T-helper 1 cell treated with Interleukin-12 subunit alpha and Interleukin-12 subunit beta and Interleukin-4 antibody, amounts not matched to agents 30 μg/mL and 1 μg/mL, for 36 hours (primary cell): ENCODE measurements around the gene NMRK2.
A peak's percentile ranks its signal among the peaks of the same experiment; 100 is the strongest.
"Not testable (repeated sequence)": the region's sequence is repeated elsewhere in the genome, so short reads cannot be mapped to it uniquely, and the experiment has no call there.

Source experiments
- H3K27ac Mint-ChIP-seq: one replicate; pipeline ENCODE4 v1.8.0; 2021; ENCODE audit warnings: mild to moderate bottlenecking, mixed read lengths
- H3K27me3 Mint-ChIP-seq: one replicate; pipeline ENCODE4 v1.8.0; 2021; ENCODE audit warnings: low read depth, mixed read lengths
- H3K36me3 Mint-ChIP-seq: one replicate; pipeline ENCODE4 v1.8.0; 2021; ENCODE audit warnings: low read depth, mixed read lengths
- H3K4me1 Mint-ChIP-seq: one replicate; pipeline ENCODE4 v1.8.0; 2021; ENCODE audit warnings: low read depth, mixed read lengths
- H3K4me3 Mint-ChIP-seq: one replicate; pipeline ENCODE4 v1.8.0; 2021; ENCODE audit warnings: mild to moderate bottlenecking, moderate library complexity, mixed read lengths
- H3K9me3 Mint-ChIP-seq: one replicate; pipeline ENCODE4 v1.8.0; 2021; ENCODE audit warnings: mixed read lengths

The NMRK2 gene

GRCh38 chr19:3967983-3968382 lies 35.1 kb downstream of the NMRK2 start:
- Mint-ChIP-seq H3K4me1 (peaks cover 22% of the 10 kb centered on the region), H3K36me3 (peaks cover 18% of the 10 kb centered on the region)
- H3K4me3 Mint-ChIP-seq, H3K9me3 Mint-ChIP-seq, H3K27ac Mint-ChIP-seq, H3K27me3 Mint-ChIP-seq: not testable (repeated sequence)

- H3K9me3 Mint-ChIP-seq: no peaks in the 10 kb centered on the region
Measured at GRCh38 chr19:3968556-3969434, 35.9 kb downstream of the NMRK2 start.

GRCh38 chr19:3969435-3970312 lies 36.8 kb downstream of the NMRK2 start:
- Mint-ChIP-seq H3K4me1 (peaks cover 22% of the 10 kb centered on the region), H3K27ac (peak overlapping the region; percentile 81), H3K9me3 (no peaks in the 10 kb centered on the region), H3K4me3 (peak overlapping the region; percentile 95), H3K27me3 (no peaks in the 10 kb centered on the region), H3K36me3 (peaks cover 18% of the 10 kb centered on the region)

More at GRCh38 chr19:3968556-3969434, 35.9 kb downstream of the NMRK2 start:
- H3K27me3 Mint-ChIP-seq: no peaks in the 10 kb centered on the region
- peak overlapping the region; percentile 37 for H3K4me3 Mint-ChIP-seq
- peaks cover 18% of the 10 kb centered on the region for H3K36me3 Mint-ChIP-seq
- peaks cover 22% of the 10 kb centered on the region for H3K4me1 Mint-ChIP-seq
- no peak overlapping the region for H3K27ac Mint-ChIP-seq

- Mint-ChIP-seq H3K9me3 (no peaks in the 10 kb centered on the region), H3K36me3 (peaks cover 14% of the 10 kb centered on the region), H3K27me3 (no peaks in the 10 kb centered on the region), H3K27ac (peak overlapping the region; percentile 81), H3K4me1 (peaks cover 22% of the 10 kb centered on the region), H3K4me3 (peak overlapping the region; percentile 95)
Measured at GRCh38 chr19:3970313-3970807, 37.5 kb downstream of the NMRK2 start.

- peak within 1 kb of the TSS; percentile 81 for H3K27ac Mint-ChIP-seq
- no peaks in the 10 kb centered on the region for H3K9me3 Mint-ChIP-seq
- H3K36me3 Mint-ChIP-seq: peaks cover 18% of the 10 kb centered on the region
- no peaks in the 10 kb centered on the region for H3K27me3 Mint-ChIP-seq
- peaks cover 22% of the 10 kb centered on the region for H3K4me1 Mint-ChIP-seq
- peak within 1 kb of the TSS; percentile 95 for H3K4me3 Mint-ChIP-seq
Measured at GRCh38 chr19:3970808-3971598, 38.1 kb downstream of the NMRK2 start, which contains the start of gene DAPK3. Gene DAPK3, minus strand, starts transcription at chr19:3971099. Its CDS starts 1,364 bp downstream, at chr19:3969735.

GRCh38 chr19:3975144-3975543 lies 42.3 kb downstream of the NMRK2 start:
- Mint-ChIP-seq H3K27me3 (no peaks in the 10 kb centered on the region), H3K36me3 (peaks cover 24% of the 10 kb centered on the region), H3K4me1 (peaks cover 13% of the 10 kb centered on the region), H3K4me3 (no peak overlapping the region), H3K27ac (no peak overlapping the region), H3K9me3 (no peaks in the 10 kb centered on the region)

GRCh38 chr19:3975637-3976087 lies 42.8 kb downstream of the NMRK2 start:
- Mint-ChIP-seq H3K4me1 (peaks cover 9% of the 10 kb centered on the region), H3K9me3 (no peaks in the 10 kb centered on the region), H3K36me3 (peaks cover 26% of the 10 kb centered on the region), H3K27me3 (no peaks in the 10 kb centered on the region), H3K4me3 (no peak overlapping the region), H3K27ac (no peak overlapping the region)

GRCh38 chr19:3976495-3977241 lies 43.8 kb downstream of the NMRK2 start:
- peaks cover 29% of the 10 kb centered on the region for H3K36me3 Mint-ChIP-seq
- H3K9me3 Mint-ChIP-seq: no peaks in the 10 kb centered on the region
- no peak overlapping the region for H3K4me3 Mint-ChIP-seq
- H3K4me1 Mint-ChIP-seq: peaks cover 6% of the 10 kb centered on the region
- no peaks in the 10 kb centered on the region for H3K27me3 Mint-ChIP-seq
- no peak overlapping the region for H3K27ac Mint-ChIP-seq

- Mint-ChIP-seq H3K36me3 (peaks cover 32% of the 10 kb centered on the region), H3K4me1 (peaks cover 7% of the 10 kb centered on the region), H3K9me3 (no peaks in the 10 kb centered on the region), H3K27ac (no peak overlapping the region), H3K4me3 (no peak overlapping the region), H3K27me3 (no peaks in the 10 kb centered on the region)
Measured at GRCh38 chr19:3977242-3978143, 44.6 kb downstream of the NMRK2 start.

- H3K27me3 Mint-ChIP-seq: no peaks in the 10 kb centered on the region
- no peak overlapping the region for H3K4me3 Mint-ChIP-seq
- peaks cover 39% of the 10 kb centered on the region for H3K36me3 Mint-ChIP-seq
- H3K4me1 Mint-ChIP-seq: peaks cover 13% of the 10 kb centered on the region
- no peak overlapping the region for H3K27ac Mint-ChIP-seq
- no peaks in the 10 kb centered on the region for H3K9me3 Mint-ChIP-seq
Measured at GRCh38 chr19:3978145-3978544, 45.3 kb downstream of the NMRK2 start.

GRCh38 chr19:3979289-3979673 lies 46.4 kb downstream of the NMRK2 start:
- Mint-ChIP-seq H3K4me3 (no peak overlapping the region), H3K36me3 (peaks cover 50% of the 10 kb centered on the region), H3K4me1 (peaks cover 23% of the 10 kb centered on the region), H3K27me3 (no peaks in the 10 kb centered on the region), H3K9me3 (no peaks in the 10 kb centered on the region), H3K27ac (no peak overlapping the region)

GRCh38 chr19:3979674-3980352 lies 46.9 kb downstream of the NMRK2 start:
- H3K27ac Mint-ChIP-seq: no peak overlapping the region
- H3K4me1 Mint-ChIP-seq: peaks cover 24% of the 10 kb centered on the region
- H3K4me3 Mint-ChIP-seq: no peak overlapping the region
- peaks cover 56% of the 10 kb centered on the region for H3K36me3 Mint-ChIP-seq
- H3K9me3 Mint-ChIP-seq: no peaks in the 10 kb centered on the region
- no peaks in the 10 kb centered on the region for H3K27me3 Mint-ChIP-seq
